Measurements from ENCODE around the gene ARHGAP15. TPM values are rescaled to one million over a fixed set of nuclear protein-coding genes. Genes with fewer than 3 reads are reported as not detected.

The ARHGAP15 gene
- total and polyA plus RNA-seq, 12 donors = 4.7 to 33.8 (median 10.4) TPM

DNA sequence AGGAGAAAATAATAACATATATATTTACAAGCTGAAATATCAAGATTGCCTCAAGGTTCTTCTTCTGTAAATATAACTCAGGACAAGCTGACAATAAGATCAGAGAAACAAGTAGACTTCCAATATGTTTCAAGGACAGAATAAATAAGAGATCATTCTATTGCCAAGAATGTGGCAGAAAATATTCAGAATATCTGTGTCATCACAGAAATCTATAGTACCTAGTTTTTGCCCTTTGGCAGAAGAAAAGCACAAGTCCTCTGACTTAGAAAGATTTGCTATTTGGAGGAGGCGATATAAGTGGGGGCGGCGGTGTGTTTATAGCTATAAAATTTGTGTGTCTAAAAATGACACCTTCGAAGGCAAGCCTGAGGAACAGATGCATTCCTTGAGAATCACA, 34.3 kb downstream of the ARHGAP15 start:
- Histone ChIP-seq H3K27ac (no peak overlapping the region), H3K27me3 (no peaks in the 10 kb centered on the region), H3K9me3 (replicated peaks in 1 of 3) (no peaks in the 10 kb centered on the region), H3K4me3 (no peak overlapping the region), H3K4me1 (replicated peaks in 1 of 2) (peaks cover 0 to 21% of the 10 kb centered on the region in 2 donors), H3K36me3 (replicated peaks in 1 of 2) (no peaks in the 10 kb centered on the region)
- TF ChIP-seq, protein P1, sequence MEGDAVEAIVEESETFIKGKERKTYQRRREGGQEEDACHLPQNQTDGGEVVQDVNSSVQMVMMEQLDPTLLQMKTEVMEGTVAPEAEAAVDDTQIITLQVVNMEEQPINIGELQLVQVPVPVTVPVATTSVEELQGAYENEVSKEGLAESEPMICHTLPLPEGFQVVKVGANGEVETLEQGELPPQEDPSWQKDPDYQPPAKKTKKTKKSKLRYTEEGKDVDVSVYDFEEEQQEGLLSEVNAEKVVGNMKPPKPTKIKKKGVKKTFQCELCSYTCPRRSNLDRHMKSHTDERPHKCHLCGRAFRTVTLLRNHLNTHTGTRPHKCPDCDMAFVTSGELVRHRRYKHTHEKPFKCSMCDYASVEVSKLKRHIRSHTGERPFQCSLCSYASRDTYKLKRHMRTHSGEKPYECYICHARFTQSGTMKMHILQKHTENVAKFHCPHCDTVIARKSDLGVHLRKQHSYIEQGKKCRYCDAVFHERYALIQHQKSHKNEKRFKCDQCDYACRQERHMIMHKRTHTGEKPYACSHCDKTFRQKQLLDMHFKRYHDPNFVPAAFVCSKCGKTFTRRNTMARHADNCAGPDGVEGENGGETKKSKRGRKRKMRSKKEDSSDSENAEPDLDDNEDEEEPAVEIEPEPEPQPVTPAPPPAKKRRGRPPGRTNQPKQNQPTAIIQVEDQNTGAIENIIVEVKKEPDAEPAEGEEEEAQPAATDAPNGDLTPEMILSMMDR (IDR thresholded peaks at IDR 0.05) = no peak
- TF ChIP-seq POLR2A (IDR thresholded peaks at IDR 0.05) = no peak
- 80 to 92% (median 89%) methylated on average over 4 of the region's 4 CpGs for WGBS, 4 donors
- intact Hi-C loops (cut with DNase I) = no loop called here
- DNase-seq = no peak

DNA sequence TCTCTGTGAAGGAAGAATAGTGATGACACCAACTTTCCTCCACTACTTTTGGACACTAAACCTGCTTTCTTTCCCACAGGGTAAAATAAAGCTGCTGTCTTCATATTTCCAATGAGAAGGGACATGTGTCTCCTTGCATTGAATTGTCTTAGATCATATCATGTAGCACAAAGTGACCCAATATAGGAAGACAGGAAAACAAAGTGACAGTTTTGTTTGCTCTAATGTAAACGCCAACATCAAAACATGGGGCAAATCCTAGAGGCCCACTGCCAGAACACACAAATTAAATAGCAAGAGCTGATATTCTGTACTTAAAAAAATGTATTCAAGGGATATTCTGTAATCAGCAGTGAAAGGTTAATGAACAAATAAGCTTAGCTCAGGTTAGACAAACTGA, 36.1 kb downstream of the ARHGAP15 start:
- TF ChIP-seq, protein P1 (IDR thresholded peaks at IDR 0.05) = no peak
- TF ChIP-seq POLR2A (IDR thresholded peaks at IDR 0.05) = no peak
- whole genome bisulfite sequencing, 4 donors = 79 to 92% (median 88%) methylated on average over 1 of the region's 1 CpG
- Histone ChIP-seq H3K4me3 (no peak overlapping the region), H3K4me1 (replicated peaks in 1 of 2) (peaks cover 0 to 9% of the 10 kb centered on the region in 2 donors), H3K9me3 (replicated peaks in 1 of 3) (no peaks in the 10 kb centered on the region), H3K36me3 (replicated peaks in 1 of 2) (no peaks in the 10 kb centered on the region), H3K27ac (no peak overlapping the region), H3K27me3 (no peaks in the 10 kb centered on the region)
- no peak for DNase-seq
- intact Hi-C loops (cut with DNase I) = no loop called here

DNA sequence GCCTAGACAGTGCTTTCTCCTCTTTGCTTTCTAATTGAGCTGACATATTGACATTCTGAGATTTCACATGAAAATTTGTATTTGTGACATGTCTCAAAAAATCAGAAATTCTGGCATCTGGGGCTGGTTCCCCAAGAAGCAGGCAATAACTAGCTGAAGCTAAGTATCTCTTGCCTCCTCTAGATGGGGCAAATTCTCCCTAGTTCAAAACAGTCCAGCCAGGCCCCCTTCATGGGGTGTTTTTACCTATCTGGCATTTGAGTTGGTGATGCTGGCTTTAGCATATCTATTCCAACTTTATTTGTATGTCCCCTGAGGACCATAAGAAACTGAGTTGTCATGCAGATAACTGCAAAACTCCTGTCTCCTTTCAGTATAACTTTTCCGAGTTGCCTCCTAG, 39.9 kb downstream of the ARHGAP15 start:
- no peak overlapping the region for H3K27ac ChIP-seq
- no peaks in the 10 kb centered on the region for H3K36me3 ChIP-seq (replicated peaks in 1 of 2)
- WGBS, 4 donors = 73 to 90% (median 87%) methylated on average over 1 of the region's 1 CpG
- no peak for DNase-seq
- H3K27me3 ChIP-seq = no peaks in the 10 kb centered on the region
- H3K4me3 ChIP-seq = no peak overlapping the region
- TF ChIP-seq, protein P1 (IDR thresholded peaks at IDR 0.05) = no peak
- TF ChIP-seq POLR2A (IDR thresholded peaks at IDR 0.05) = no peak
- H3K4me1 ChIP-seq (replicated peaks in 1 of 2) = peaks cover 0 to 4% of the 10 kb centered on the region in 2 donors
- no peaks in the 10 kb centered on the region for H3K9me3 ChIP-seq (replicated peaks in 1 of 3)
- intact Hi-C loops (cut with DNase I) = no loop called here

DNA sequence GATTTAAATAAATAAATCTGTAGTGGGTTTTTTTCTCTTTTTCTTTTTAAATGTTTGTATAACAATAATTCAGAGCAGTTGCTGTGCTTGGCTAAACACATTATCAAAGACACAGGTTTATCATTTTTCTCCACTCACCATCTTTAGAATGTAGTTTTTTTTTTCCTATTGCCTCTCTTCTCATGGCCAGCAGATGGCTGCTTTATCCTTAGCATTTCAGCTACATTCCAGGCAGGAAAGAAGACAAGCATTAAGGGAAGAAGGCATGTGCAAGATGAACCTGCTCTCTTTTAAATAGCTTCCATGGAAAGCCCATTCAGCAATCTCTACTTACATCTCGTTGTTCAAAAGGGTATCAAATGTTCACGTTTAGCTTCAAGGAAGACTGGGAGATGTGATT, 42.6 kb downstream of the ARHGAP15 start:
- Histone ChIP-seq H3K9me3 (replicated peaks in 1 of 3) (no peaks in the 10 kb centered on the region), H3K27ac (no peak overlapping the region), H3K36me3 (replicated peaks in 1 of 2) (no peaks in the 10 kb centered on the region), H3K4me3 (no peak overlapping the region), H3K27me3 (no peaks in the 10 kb centered on the region), H3K4me1 (replicated peaks in 1 of 2) (peaks cover 0 to 4% of the 10 kb centered on the region in 2 donors)
- no peak for TF ChIP-seq POLR2A (IDR thresholded peaks at IDR 0.05)
- TF ChIP-seq, protein P1 (IDR thresholded peaks at IDR 0.05) = peak in 4 of 6 experiments; percentile 16 to 45 (median 26)
- no peak for DNase-seq
- WGBS, 4 donors = 45 to 61% (median 52%) methylated on average over 2 of the region's 2 CpGs
- intact Hi-C loops (cut with DNase I) = no loop called here

Data from adrenal gland (tissue), 12 donors.